ENCODE results near the gene PGAM1. TPM values are rescaled to one million over a fixed set of nuclear protein-coding genes. Genes with fewer than 3 reads are reported as not detected.

Gene PGAM1
- total and polyA plus RNA-seq, 9 of the 15 experiments (the other 6 are each of a cell fraction or from before 2014, with no cell fraction given), result 40.3 to 559 (median 269) TPM

GRCh38 chr10:97445722-97446639, 20.0 kb downstream of the PGAM1 start, which contains the start of the genes EXOSC1 and ZDHHC16 (continued):
- peak; percentile 54 for TF ChIP-seq TBP (optimal IDR thresholded peaks at IDR 0.05; ENCODE audit: low read depth, low read length)
- TF ChIP-seq MTA3 (IDR thresholded peaks at IDR 0.05; ENCODE audit: borderline replicate concordance), result 0 out of 2 replicates have a peak, but pooled peaks have one; percentile 37
- TF ChIP-seq MEIS2 (IDR thresholded peaks at IDR 0.05; ENCODE audit: partially characterized antibody), result peak; percentile 72
- TF ChIP-seq ZFPM2 (CRISPR knock-in tag; IDR thresholded peaks at IDR 0.05), result no peak
- TF ChIP-seq, protein P1, sequence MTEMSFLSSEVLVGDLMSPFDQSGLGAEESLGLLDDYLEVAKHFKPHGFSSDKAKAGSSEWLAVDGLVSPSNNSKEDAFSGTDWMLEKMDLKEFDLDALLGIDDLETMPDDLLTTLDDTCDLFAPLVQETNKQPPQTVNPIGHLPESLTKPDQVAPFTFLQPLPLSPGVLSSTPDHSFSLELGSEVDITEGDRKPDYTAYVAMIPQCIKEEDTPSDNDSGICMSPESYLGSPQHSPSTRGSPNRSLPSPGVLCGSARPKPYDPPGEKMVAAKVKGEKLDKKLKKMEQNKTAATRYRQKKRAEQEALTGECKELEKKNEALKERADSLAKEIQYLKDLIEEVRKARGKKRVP (CRISPR knock-in tag; IDR thresholded peaks at IDR 0.05), result no peak
- TF ChIP-seq, protein P2, sequence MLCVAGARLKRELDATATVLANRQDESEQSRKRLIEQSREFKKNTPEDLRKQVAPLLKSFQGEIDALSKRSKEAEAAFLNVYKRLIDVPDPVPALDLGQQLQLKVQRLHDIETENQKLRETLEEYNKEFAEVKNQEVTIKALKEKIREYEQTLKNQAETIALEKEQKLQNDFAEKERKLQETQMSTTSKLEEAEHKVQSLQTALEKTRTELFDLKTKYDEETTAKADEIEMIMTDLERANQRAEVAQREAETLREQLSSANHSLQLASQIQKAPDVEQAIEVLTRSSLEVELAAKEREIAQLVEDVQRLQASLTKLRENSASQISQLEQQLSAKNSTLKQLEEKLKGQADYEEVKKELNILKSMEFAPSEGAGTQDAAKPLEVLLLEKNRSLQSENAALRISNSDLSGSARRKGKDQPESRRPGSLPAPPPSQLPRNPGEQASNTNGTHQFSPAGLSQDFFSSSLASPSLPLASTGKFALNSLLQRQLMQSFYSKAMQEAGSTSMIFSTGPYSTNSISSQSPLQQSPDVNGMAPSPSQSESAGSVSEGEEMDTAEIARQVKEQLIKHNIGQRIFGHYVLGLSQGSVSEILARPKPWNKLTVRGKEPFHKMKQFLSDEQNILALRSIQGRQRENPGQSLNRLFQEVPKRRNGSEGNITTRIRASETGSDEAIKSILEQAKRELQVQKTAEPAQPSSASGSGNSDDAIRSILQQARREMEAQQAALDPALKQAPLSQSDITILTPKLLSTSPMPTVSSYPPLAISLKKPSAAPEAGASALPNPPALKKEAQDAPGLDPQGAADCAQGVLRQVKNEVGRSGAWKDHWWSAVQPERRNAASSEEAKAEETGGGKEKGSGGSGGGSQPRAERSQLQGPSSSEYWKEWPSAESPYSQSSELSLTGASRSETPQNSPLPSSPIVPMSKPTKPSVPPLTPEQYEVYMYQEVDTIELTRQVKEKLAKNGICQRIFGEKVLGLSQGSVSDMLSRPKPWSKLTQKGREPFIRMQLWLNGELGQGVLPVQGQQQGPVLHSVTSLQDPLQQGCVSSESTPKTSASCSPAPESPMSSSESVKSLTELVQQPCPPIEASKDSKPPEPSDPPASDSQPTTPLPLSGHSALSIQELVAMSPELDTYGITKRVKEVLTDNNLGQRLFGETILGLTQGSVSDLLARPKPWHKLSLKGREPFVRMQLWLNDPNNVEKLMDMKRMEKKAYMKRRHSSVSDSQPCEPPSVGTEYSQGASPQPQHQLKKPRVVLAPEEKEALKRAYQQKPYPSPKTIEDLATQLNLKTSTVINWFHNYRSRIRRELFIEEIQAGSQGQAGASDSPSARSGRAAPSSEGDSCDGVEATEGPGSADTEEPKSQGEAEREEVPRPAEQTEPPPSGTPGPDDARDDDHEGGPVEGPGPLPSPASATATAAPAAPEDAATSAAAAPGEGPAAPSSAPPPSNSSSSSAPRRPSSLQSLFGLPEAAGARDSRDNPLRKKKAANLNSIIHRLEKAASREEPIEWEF (CRISPR knock-in tag; IDR thresholded peaks at IDR 0.05), result no peak
- TF ChIP-seq GTF2E2 (tag; IDR thresholded peaks at IDR 0.05), result no peak
- TF ChIP-seq FOXK2 (conservative IDR thresholded peaks at IDR 0.05 in 1 of 2, IDR thresholded peaks at IDR 0.05 in 1 of 2; ENCODE audit: low read depth in 2 of 2), result peak; percentile 27 to 31; a peak in 1 of 4 replicates
- TF ChIP-seq, protein P3, sequence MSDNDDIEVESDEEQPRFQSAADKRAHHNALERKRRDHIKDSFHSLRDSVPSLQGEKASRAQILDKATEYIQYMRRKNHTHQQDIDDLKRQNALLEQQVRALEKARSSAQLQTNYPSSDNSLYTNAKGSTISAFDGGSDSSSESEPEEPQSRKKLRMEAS (CRISPR knock-in tag; IDR thresholded peaks at IDR 0.05), result peak; percentile 76
- no peak for TF ChIP-seq KDM1A (IDR thresholded peaks at IDR 0.05)
- 0 out of 2 replicates have a peak, but pooled peaks have one; percentile 17 for TF ChIP-seq RB1 (IDR thresholded peaks at IDR 0.05; ENCODE audit: low read depth)
- TF ChIP-seq, protein P4, sequence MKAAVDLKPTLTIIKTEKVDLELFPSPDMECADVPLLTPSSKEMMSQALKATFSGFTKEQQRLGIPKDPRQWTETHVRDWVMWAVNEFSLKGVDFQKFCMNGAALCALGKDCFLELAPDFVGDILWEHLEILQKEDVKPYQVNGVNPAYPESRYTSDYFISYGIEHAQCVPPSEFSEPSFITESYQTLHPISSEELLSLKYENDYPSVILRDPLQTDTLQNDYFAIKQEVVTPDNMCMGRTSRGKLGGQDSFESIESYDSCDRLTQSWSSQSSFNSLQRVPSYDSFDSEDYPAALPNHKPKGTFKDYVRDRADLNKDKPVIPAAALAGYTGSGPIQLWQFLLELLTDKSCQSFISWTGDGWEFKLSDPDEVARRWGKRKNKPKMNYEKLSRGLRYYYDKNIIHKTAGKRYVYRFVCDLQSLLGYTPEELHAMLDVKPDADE (conservative IDR thresholded peaks at IDR 0.05; ENCODE audit: control insufficient read depth, low read depth, low read length), result peak; percentile 82; the same call in 1 of the 2 replicates
- TF ChIP-seq, protein P5, sequence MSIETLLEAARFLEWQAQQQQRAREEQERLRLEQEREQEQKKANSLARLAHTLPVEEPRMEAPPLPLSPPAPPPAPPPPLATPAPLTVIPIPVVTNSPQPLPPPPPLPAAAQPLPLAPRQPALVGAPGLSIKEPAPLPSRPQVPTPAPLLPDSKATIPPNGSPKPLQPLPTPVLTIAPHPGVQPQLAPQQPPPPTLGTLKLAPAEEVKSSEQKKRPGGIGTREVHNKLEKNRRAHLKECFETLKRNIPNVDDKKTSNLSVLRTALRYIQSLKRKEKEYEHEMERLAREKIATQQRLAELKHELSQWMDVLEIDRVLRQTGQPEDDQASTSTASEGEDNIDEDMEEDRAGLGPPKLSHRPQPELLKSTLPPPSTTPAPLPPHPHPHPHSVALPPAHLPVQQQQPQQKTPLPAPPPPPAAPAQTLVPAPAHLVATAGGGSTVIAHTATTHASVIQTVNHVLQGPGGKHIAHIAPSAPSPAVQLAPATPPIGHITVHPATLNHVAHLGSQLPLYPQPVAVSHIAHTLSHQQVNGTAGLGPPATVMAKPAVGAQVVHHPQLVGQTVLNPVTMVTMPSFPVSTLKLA (conservative IDR thresholded peaks at IDR 0.05), result peak; percentile 81 to 92
- peak; percentile 70; the same call in 1 of the 2 replicates for TF ChIP-seq MXI1 (IDR thresholded peaks at IDR 0.05; ENCODE audit: low read depth, low read length)
- TF ChIP-seq U2AF2 (optimal IDR thresholded peaks at IDR 0.05; ENCODE audit: low read depth, low read length), result no peak
- TF ChIP-seq PHF20 (IDR thresholded peaks at IDR 0.05; ENCODE audit: partially characterized antibody), result peak; percentile 79

Data from K562 (cell line).